Islet of Langerhans (tissue), 1 donor: ENCODE results near the gene PSMD11.
"Not testable (repeated sequence)": the region's sequence is repeated elsewhere in the genome, so short reads cannot be mapped to it uniquely, and the experiment has no call there.

Experiments
- FAIRE-seq: peaks from one replicate; lab custom pipeline; 2011; peaks lifted over from hg19 to GRCh38; lab: Jason Lieb, UNC

The PSMD11 gene

GRCh38 chr17:32515677-32516383 is 71.5 kb downstream of the PSMD11 start:
- peak; percentile 21 for FAIRE-seq

GRCh38 chr17:32516450-32516849 is 72.1 kb downstream of the PSMD11 start:
- FAIRE-seq = no peak

GRCh38 chr17:32516940-32517701 is 72.8 kb downstream of the PSMD11 start:
- FAIRE-seq = no peak

- FAIRE-seq = no peak
Measured at GRCh38 chr17:32517982-32518381, 73.7 kb downstream of the PSMD11 start.

- no peak for FAIRE-seq
Measured at GRCh38 chr17:32518646-32519227, 74.4 kb downstream of the PSMD11 start.

GRCh38 chr17:32519228-32520103 is 75.2 kb downstream of the PSMD11 start:
- no peak for FAIRE-seq

- FAIRE-seq = no peak
Measured at GRCh38 chr17:32520104-32520701, 75.9 kb downstream of the PSMD11 start.

GRCh38 chr17:32520737-32521404 is 76.6 kb downstream of the PSMD11 start:
- no peak for FAIRE-seq

GRCh38 chr17:32523017-32523680 is 78.8 kb downstream of the PSMD11 start:
- no peak for FAIRE-seq

GRCh38 chr17:32523827-32524552 is 79.7 kb downstream of the PSMD11 start:
- FAIRE-seq = no peak

GRCh38 chr17:32524553-32524880 is 80.2 kb downstream of the PSMD11 start:
- FAIRE-seq = not testable (repeated sequence)

- FAIRE-seq = no peak
Measured at GRCh38 chr17:32525122-32525521, 80.8 kb downstream of the PSMD11 start.

GRCh38 chr17:32527146-32527545 is 82.8 kb downstream of the PSMD11 start:
- FAIRE-seq = no peak

GRCh38 chr17:32528825-32529224 is 84.5 kb downstream of the PSMD11 start:
- no peak for FAIRE-seq

- no peak for FAIRE-seq
Measured at GRCh38 chr17:32529604-32530003, 85.3 kb downstream of the PSMD11 start.
